Astrocyte of the spinal cord (primary cell): ENCODE results near the gene BCL6.
A peak's percentile ranks its signal among the peaks of the same experiment; 100 is the strongest.

Source experiments
- DNase-seq: peaks from one replicate; pipeline ENCODE4 v3.0.0; 2011; ENCODE audit warnings: low read depth, low spot score
- H3K4me3 ChIP-seq: 2 replicates; pipeline ENCODE4 v1.5.1; 2011; ENCODE audit warnings: low read depth, mild to moderate bottlenecking, low read length, moderate library complexity
- CTCF ChIP-seq: IDR thresholded peaks from 2 replicates; pipeline ENCODE4 v1.5.1; 2012; ENCODE audit warnings: low read depth, mild to moderate bottlenecking, low read length, inconsistent platforms
- in situ Hi-C: cut with HindIII; loops from 2 replicates; pipeline ENCODE4 v1.10.0; 2017; ENCODE audit warnings: low sequenced_read_pairs

BCL6 gene

GRCh38 chr3:187745201-187746058 lies at the start of gene BCL6:
BCL6 (minus strand) TSS chr3:187745468; CDS start chr3:187733693, 11,775 bp downstream.
- peak within 1 kb of the TSS; percentile 99 for H3K4me3 ChIP-seq
- peak; percentile 99 for DNase-seq
- in situ Hi-C loops, result loop anchor here (25.0 kb wide), 4 partner anchors 542 to 1392 kb away; no protein-coding TSS in a partner anchor
- no peak for TF ChIP-seq CTCF

- H3K4me3 ChIP-seq, result no peak overlapping the region
- DNase-seq, result no peak
- no peak for TF ChIP-seq CTCF
- in situ Hi-C loops, result no loop called here
Measured at GRCh38 chr3:187794731-187795130, 49.5 kb upstream of the BCL6 start.

- DNase-seq, result no peak
- in situ Hi-C loops, result no loop called here
- TF ChIP-seq CTCF, result no peak
- H3K4me3 ChIP-seq, result no peak overlapping the region
Measured at GRCh38 chr3:187793618-187794017, 48.4 kb upstream of the BCL6 start.

- TF ChIP-seq CTCF, result no peak
- DNase-seq, result no peak
- in situ Hi-C loops, result no loop called here
- H3K4me3 ChIP-seq, result no peak overlapping the region
Measured at GRCh38 chr3:187792521-187792920, 47.3 kb upstream of the BCL6 start.

- no peak for DNase-seq
- no peak for TF ChIP-seq CTCF
- in situ Hi-C loops, result no loop called here
- no peak overlapping the region for H3K4me3 ChIP-seq
Measured at GRCh38 chr3:187789872-187790271, 44.6 kb upstream of the BCL6 start.

- DNase-seq, result no peak
- no peak for TF ChIP-seq CTCF
- in situ Hi-C loops, result no loop called here
- H3K4me3 ChIP-seq, result no peak overlapping the region
Measured at GRCh38 chr3:187788984-187789857, 44.0 kb upstream of the BCL6 start.
